ENCODE data around the gene ARHGAP40.

- no peak for TF ChIP-seq POLR2AphosphoS5 (IDR thresholded peaks at IDR 0.05; ENCODE audit: low read depth)
- no peak for TF ChIP-seq EZH2 (IDR thresholded peaks at IDR 0.05; ENCODE audit: low read depth, unreplicated experiment)
Measured at GRCh38 chr20:38669688-38670087, 68.1 kb downstream of the ARHGAP40 start.
